ENCODE results near the gene IL16. TPM values are rescaled to one million over a fixed set of nuclear protein-coding genes. Genes with fewer than 3 reads are reported as not detected.

Gene IL16
- total RNA-seq, 1 experiment from 2014 or later, result 1.8 TPM

GRCh38 chr15:81161160-81161673 is 35.5 kb upstream of the IL16 start:
- H3K9me3 ChIP-seq (ENCODE audit: low read depth, low read length, poor library complexity, severe bottlenecking), result no peaks in the 10 kb centered on the region
- no peak overlapping the region for H3K4me3 ChIP-seq (ENCODE audit: low read depth, low read length, poor library complexity, severe bottlenecking)
- POLR2A ChIA-PET (ENCODE audit: low non-redundant PET), result no interaction called here
- H3K36me3 ChIP-seq (ENCODE audit: insufficient read depth, low read length, poor library complexity, severe bottlenecking), result no peaks in the 10 kb centered on the region
- H3K4me1 ChIP-seq (ENCODE audit: insufficient read depth, low read length, poor library complexity, severe bottlenecking), result no peaks in the 10 kb centered on the region
- no peaks in the 10 kb centered on the region for H3K27me3 ChIP-seq (replicated peaks; ENCODE audit: insufficient read depth, low read depth, low read length, poor library complexity)
- H3K27ac ChIP-seq (ENCODE audit: low read depth, low read length, poor library complexity, severe bottlenecking), result no peak overlapping the region
- BruUV-seq (replicated peaks), result no TSS peak
- DNase-seq (ENCODE audit: low spot score), result no peak
- TF ChIP-seq CTCF (conservative IDR thresholded peaks at IDR 0.05; ENCODE audit: low read depth, low read length) (no peak), EZH2 (IDR thresholded peaks at IDR 0.05; ENCODE audit: borderline replicate concordance, low read depth, low read length, poor library complexity, severe bottlenecking) (no peak)
- CTCF ChIA-PET, result interaction anchor here (1.4 to 1.7 kb wide), 2 partner anchors 55 to 105 kb away, joined by 4 read pairs; no protein-coding TSS in a partner anchor
- intact Hi-C loops (cut with micrococcal nuclease; ENCODE audit: unreplicated experiment), result no loop called here

GRCh38 chr15:81161851-81162250 is 34.8 kb upstream of the IL16 start:
- Histone ChIP-seq H3K4me3 (ENCODE audit: low read depth, low read length, poor library complexity, severe bottlenecking) (no peak overlapping the region), H3K9me3 (ENCODE audit: low read depth, low read length, poor library complexity, severe bottlenecking) (no peaks in the 10 kb centered on the region), H3K36me3 (ENCODE audit: insufficient read depth, low read length, poor library complexity, severe bottlenecking) (no peaks in the 10 kb centered on the region), H3K27me3 (replicated peaks; ENCODE audit: insufficient read depth, low read depth, low read length, poor library complexity) (no peaks in the 10 kb centered on the region), H3K4me1 (ENCODE audit: insufficient read depth, low read length, poor library complexity, severe bottlenecking) (no peaks in the 10 kb centered on the region), H3K27ac (ENCODE audit: low read depth, low read length, poor library complexity, severe bottlenecking) (no peak overlapping the region)
- no TSS peak for BruUV-seq (replicated peaks)
- ChIA-PET POLR2A (ENCODE audit: low non-redundant PET) (no interaction called here), CTCF (interaction anchor here (1.4 kb wide), 1 partner anchor 55 kb away, joined by 4 read pairs; no protein-coding TSS in a partner anchor)
- DNase-seq (ENCODE audit: low spot score), result no peak
- TF ChIP-seq CTCF (conservative IDR thresholded peaks at IDR 0.05; ENCODE audit: low read depth, low read length) (no peak), EZH2 (IDR thresholded peaks at IDR 0.05; ENCODE audit: borderline replicate concordance, low read depth, low read length, poor library complexity, severe bottlenecking) (no peak)
- intact Hi-C loops (cut with micrococcal nuclease; ENCODE audit: unreplicated experiment), result no loop called here

- DNase-seq (ENCODE audit: low spot score), result no peak
- Histone ChIP-seq H3K36me3 (ENCODE audit: insufficient read depth, low read length, poor library complexity, severe bottlenecking) (no peaks in the 10 kb centered on the region), H3K9me3 (ENCODE audit: low read depth, low read length, poor library complexity, severe bottlenecking) (no peaks in the 10 kb centered on the region), H3K27me3 (replicated peaks; ENCODE audit: insufficient read depth, low read depth, low read length, poor library complexity) (no peaks in the 10 kb centered on the region), H3K4me1 (ENCODE audit: insufficient read depth, low read length, poor library complexity, severe bottlenecking) (no peaks in the 10 kb centered on the region), H3K4me3 (ENCODE audit: low read depth, low read length, poor library complexity, severe bottlenecking) (no peak overlapping the region), H3K27ac (ENCODE audit: low read depth, low read length, poor library complexity, severe bottlenecking) (no peak overlapping the region)
- no TSS peak for BruUV-seq (replicated peaks)
- intact Hi-C loops (cut with micrococcal nuclease; ENCODE audit: unreplicated experiment), result no loop called here
- no peak for TF ChIP-seq CTCF (conservative IDR thresholded peaks at IDR 0.05; ENCODE audit: low read depth, low read length)
- TF ChIP-seq EZH2 (IDR thresholded peaks at IDR 0.05; ENCODE audit: borderline replicate concordance, low read depth, low read length, poor library complexity, severe bottlenecking), result no peak
- POLR2A ChIA-PET (ENCODE audit: low non-redundant PET), result no interaction called here
- CTCF ChIA-PET, result interaction anchor here (0.5 to 1.1 kb wide), 2 partner anchors 8 to 25 kb away, joined by 4 to 5 read pairs; no protein-coding TSS in a partner anchor
These were observed 32.5 kb upstream of the IL16 start for GRCh38 chr15:81163961-81164800.
